HG03064 (cell line): ENCODE results near the gene RGPD3.
"Not testable (repeated sequence)": the region's sequence is repeated elsewhere in the genome, so short reads cannot be mapped to it uniquely, and the experiment has no call there.

Experiments
- ATAC-seq: cut with Tn5 transposase; IDR thresholded peaks from one replicate; pipeline ENCODE4 v1.9.1; 2021; ENCODE audit warnings: low read depth; ENCODE audit not compliant: unreplicated experiment

Gene RGPD3

DNA sequence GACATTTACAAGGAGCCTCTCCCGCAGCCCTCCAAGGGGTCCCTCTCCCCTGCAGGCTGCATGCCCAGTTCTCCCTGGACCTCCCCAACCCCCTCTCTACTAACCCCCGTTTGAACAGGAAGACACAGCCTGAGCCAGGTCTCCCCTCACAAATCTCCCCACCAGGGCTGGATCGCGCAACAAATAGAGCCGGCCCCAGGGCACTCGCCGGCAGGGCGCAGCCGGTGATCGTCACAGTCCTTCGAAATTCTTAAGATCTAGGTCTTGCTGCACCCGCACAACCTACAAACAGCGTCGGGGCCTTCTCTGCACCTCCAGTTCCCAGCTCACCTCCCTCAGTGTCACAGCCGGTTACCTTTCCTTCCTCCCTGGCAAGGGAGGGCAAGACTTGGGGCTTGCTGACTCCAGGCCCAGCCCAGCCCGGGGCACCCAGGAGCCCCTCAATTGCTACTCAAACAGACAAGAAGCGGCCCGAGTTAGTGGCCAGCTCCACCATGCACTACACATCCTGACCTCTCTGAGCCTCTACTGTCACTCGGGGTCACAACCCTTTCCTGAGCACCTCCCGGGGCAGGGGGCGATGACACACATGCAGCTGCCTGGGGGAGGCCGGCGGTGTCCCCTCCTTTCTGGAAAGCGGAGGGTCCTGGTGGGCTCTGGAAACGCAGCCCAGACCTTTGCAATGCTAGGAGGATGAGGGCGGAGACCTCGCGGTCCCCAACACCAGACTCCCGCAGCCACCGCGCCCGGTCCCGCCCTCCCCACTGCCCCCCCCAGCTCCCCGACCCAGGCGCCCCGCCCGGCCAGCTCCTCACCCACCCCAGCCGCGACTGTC, 18.6 kb upstream of the RGPD3 start, which contains the start of gene CD8B2:
Gene CD8B2, plus strand, starts transcription at position 814 of the 835 bp plus-strand sequence. CDS start 63 bp downstream, outside the sequence.
- ATAC-seq: not testable (repeated sequence)

DNA sequence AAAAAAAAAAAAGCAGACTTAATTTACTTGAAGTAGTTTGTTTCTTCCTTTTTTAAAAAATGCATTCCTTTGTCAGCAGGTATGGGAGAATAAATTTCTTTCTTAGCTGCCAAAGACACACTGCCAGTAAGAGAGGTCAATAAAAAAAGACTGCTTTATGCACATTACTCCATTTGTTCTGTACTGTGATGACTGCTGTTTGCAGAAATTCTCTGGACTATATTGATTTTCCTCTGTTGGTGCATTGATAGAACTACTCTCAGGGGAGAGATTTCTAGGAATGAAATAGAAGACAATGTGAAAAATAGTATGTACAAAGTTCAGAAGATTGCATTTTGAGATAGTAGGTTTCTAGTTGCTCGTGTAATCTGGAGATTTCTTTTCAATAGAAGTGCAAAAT, 11.3 kb upstream of the RGPD3 start:
- not testable (repeated sequence) for ATAC-seq

DNA sequence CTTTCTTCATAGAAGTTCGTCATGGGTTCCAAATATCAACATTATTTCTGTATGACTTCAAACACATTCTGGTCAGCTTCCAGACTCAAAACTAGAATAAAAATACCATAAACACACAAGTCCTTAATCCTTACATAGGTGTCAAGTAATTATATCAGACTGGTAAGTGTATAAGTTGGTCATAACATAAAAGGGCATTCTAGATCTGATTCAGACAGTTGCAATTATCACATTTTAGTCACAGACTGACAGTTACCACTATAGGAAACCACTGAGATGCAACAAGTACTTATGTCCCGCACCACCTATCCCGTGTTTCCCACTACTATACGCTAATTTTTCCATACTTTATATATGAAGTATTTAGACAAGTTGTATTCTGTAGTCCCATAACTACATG, 9.4 kb upstream of the RGPD3 start:
- ATAC-seq: not testable (repeated sequence)

DNA sequence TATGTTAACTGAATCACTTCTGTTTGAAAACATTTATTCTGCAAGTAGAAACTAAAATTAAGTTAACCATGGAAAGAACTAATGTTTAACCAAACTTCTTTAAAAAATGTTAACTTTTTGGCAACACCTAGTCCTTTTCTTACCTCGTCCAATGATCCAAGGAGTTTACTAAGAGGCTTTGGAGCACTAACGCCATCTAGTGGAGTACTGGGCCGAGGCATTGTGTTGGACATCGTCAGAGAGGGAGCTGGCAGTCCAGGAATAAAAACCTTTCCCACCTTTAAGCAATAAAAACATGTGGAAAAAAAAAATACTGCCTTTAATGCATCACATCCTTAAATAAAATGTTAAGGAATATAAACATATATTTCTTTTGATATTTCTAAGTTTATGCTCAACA, 2.4 kb upstream of the RGPD3 start:
- ATAC-seq: not testable (repeated sequence)

DNA sequence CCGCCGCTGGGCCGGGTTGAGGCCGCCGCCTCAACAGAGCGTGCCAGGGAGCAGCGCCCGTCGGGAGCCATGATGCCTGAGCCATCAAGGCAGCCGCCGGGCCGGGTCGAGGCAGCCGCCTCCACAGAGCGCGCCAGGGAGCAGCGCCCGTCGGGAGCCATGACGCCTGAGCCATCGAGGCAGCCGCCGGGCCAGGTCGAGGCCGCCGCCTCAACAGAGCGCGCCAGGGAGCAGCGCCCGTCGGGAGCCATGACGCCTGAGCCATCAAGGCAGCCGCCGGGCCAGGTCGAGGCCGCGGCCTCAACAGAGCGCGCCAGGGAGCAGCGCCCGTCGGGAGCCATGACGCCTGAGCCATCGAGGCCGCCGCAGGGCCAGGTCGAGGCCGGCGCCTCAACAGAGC, 697 bp downstream of the RGPD3 start:
- ATAC-seq: not testable (repeated sequence)

DNA sequence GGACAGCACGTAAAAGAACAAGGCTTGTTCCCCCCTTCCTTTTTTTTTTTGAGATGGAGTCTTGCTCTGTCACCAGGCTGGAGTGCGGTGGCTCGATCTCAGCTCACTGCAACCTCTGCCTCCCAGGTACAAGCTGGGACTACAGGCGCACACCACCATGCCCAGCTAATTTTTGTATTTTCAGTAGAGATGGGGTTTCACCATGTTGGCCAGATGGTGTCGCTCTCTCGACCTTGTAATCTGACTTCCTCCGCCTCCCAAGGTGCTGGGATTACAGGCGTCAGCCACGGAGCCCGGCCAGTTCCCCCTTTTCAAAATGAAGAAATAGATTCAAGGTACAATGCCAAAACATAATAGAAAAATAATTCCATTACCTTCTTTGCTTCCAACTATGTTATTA, 6.3 kb downstream of the RGPD3 start:
- not testable (repeated sequence) for ATAC-seq

DNA sequence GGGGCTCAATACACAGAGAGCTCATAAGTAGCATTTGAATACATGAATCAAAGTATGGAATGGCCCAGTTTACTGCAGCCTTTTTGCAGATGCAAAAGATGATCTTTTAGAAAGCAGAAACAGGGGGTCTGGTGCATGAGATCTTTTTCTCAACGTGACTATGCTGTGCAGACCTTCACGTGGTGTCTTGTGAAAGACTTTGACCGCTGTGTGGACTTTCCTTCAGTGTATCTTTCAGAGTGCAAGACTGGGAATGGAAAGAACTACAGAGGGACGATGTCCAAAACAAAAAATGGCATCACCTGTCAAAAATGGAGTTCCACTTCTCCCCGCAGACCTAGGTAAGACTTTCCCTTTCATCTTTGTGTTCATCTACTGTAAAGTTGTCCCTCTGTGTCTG, 77.5 kb downstream of the RGPD3 start:
- ATAC-seq: not testable (repeated sequence)

DNA sequence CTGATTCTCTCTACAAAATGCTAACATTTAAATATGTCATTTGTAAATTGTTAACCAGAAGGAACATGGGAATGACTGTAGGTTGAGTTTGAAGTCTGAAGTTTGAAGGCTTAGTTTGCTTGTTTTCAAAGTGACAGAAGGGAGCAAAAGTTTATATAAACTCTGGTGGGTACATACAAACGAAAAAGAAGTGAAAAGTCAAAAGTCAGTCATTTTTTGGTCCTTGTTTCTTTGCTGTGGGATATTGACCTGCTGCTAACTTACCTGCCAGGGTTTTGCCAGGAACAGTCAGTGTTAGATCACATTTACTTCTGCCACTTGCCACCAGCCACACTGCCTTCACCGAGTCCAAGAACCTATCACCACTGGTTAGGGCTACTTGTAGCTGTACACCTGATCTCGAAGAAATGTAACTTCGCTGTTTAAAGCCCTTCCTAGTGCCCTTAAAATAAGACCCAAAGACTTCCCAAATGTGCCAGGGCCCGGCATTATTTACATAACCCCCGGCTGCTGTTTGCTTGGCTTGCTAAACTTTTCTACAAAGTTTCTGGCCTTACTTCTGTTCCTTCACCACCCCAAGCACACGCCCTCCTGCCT, 79.3 kb downstream of the RGPD3 start:
- not testable (repeated sequence) for ATAC-seq

DNA sequence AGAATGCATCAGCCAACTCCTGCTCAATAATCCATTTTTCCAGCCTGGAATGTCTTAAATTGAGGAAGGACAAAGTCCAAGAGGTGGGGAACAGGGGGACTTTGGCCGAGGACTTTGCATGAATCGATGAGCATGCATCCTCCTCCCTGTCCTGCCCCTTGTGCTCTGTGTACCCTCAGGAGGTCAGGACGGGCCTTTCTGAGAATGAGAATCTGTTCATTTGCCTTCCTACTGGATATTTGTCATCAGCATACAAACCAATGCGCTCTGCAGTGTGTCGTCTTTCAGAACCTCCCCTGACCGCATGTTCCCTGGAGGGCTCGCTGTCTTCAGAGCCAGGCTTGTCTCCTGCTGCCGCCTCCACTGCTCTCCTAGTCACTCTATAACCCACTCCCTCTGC, 83.7 kb downstream of the RGPD3 start:
- not testable (repeated sequence) for ATAC-seq

DNA sequence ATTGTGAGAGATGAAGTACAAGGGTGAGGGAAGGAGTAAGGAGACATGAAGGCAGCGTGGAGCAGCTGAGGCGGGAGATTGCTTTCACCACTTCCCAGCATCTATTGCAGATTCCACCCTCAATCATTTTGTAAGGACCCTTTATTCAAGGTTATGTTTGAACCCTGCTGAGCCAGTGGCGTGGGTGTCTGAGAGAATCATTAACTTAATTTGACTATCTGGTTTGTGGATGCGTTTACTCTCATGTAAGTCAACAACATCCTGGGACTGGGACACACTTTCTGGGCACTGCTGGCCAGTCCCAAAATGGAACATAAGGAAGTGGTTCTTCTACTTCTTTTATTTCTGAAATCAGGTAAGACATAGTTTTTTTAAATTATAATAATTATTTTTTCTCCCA, 86.3 kb downstream of the RGPD3 start:
- ATAC-seq: not testable (repeated sequence)

DNA sequence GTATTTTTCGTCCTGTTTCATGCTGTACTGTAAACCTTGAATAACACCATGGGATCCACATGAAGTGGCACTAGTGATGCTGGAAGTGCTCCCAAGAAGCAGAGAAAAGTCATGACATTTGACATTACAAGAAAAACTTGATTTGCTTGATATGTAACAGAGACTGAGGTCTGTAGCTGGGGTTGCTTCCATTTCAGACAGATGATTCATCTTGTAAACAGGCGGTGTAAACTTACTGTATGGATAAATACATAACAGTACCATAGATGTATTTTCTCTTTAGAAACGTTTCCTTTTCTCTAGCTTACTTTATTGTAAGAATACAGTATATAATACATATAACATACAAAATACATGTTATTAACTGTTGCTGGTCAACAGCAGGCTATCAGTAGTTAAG, 88.6 kb downstream of the RGPD3 start:
- not testable (repeated sequence) for ATAC-seq

DNA sequence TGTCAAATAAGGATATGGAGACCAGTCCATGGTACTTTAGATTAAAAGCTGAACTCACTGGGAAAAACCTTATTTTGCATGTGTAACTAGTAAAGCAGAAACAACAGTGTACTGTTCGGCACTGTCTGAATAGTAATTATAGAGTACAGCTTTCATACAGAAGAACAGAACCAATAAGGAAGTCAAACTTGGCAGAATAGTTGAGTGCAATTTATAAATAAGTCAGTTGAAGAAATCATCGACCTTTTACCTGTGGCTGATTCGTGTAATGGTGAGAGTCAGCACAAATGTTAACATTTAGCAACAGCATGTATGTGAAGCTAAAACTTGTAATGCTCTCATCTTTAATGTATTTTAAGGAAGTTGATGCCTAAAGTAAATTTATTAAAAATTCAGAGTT, 99.0 kb downstream of the RGPD3 start:
- ATAC-seq: not testable (repeated sequence)

DNA sequence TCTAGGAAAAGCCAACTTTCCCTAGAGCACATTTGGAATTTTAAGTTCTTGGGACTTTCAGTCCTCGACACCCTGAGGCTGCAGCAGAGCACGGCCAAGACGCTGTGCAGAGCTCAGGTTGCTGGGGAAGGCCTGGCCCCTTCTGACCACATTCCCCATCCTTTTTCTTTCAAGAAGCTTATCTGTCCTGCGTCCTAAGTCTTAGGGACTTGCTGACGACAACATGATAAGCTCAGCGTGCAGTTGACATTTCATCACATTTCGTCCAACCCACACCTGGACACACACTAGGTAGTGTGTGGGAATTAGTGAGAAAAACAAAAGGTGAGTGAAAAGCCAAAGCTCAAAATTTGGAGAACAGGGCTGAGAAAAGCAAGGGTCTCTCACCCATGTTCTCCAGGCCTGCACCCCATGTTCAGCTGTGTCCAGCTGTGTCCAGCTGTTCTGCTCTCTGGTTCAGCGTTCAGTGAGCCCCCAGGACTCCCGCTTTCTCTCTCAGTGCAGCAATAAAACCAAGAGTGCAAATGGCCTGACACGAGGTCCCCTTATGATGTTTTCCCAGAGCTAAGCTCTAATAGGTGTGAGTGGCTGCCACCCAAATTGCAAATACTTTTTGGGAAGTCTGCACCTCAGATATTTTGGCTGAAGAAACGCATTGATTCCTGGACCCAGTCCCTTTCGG, 101.9 kb downstream of the RGPD3 start:
- no peak for ATAC-seq

DNA sequence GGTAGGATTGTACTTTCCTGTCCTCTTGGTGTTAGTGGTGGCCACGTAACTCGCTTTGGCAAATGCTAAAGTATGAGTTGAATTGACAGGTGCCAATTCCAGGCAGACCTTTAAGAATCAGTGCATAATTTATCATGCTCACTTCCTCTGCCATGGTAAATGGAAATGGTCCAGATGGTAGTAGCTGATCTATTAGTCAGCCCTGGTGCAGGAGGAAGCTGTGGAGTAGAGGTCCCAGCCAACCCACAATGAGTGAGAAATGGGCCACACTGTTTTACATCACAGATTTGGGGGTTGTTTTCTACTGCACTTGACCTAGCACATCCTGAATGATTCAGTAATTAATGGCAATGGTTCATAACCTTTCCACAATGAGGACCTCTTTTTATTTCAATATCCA, 104.4 kb downstream of the RGPD3 start:
- no peak for ATAC-seq

DNA sequence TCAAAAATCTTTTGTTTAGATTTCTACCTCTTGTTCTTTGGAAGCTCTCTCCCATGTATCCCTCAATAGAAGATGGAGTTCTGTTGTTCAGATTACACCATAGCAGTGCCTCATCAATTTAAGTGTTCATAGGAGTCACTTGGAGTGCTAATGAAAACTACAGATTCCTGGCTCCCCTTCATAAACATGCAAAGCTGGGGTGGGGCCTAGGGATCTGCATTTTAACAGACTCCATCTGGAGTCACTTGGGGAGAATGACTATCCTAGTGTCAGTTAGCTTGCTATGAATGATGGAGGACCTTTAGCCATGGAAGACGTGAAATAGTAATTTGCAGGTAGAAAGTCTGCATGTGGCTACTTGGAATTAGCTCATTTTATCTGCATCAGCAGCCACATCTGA, 105.4 kb downstream of the RGPD3 start:
- no peak for ATAC-seq

DNA sequence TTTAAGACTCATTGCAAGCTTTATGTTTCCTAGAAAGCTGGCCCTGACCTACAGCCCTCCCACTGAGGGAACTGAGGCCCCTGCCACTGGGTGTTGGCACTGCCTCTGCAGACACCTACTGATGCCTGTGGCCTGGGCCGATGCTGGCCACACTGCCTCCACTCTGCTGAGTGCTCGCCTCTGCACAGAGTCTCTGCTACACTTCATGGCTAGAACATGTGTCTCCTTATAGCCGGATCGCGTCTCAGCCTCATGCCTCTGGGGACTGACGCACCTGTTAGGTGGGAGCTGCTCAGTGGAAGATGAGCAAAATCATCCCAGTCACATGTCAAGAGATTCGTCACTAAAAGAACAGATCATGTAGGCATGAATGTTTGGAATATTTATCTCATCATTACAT, 108.7 kb downstream of the RGPD3 start:
- ATAC-seq: no peak

DNA sequence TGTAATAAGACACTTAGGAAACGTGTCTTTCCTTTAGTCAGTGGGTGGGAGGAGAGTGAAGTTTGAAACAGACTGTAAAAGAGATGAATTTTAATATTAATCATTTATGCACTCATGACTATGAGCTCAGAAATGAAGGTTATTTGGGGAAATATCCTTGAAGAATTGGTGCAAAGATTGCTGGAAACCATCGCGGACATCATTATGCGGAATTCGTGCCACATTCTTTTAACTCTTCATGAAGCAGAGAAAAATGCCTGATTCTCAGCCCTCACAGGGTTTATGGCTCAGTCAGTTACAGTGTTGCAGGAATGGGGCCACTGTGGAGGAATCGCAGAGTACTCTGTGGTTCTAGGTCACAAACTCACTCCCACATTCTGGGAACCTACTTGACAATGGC, 109.7 kb downstream of the RGPD3 start:
- no peak for ATAC-seq

DNA sequence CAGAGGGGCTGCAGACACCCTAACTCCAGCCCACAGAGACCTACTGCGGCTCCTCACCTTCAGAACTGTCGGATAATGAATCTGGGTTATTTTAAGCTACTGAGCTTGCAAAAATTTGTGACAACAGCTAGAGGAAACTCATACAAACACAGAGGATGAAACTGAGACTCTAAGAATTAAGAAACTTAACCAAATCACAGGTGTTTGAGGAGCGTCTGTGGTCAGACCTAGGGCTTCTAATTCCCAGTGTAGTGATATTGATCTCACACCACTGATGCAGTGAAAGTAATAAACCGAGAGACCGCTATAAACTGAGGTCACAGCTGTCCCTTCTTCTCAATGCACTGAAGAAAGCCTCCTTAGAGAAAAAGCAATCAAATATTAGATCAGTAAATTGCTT, 110.1 kb downstream of the RGPD3 start:
- ATAC-seq: peak; percentile 91

DNA sequence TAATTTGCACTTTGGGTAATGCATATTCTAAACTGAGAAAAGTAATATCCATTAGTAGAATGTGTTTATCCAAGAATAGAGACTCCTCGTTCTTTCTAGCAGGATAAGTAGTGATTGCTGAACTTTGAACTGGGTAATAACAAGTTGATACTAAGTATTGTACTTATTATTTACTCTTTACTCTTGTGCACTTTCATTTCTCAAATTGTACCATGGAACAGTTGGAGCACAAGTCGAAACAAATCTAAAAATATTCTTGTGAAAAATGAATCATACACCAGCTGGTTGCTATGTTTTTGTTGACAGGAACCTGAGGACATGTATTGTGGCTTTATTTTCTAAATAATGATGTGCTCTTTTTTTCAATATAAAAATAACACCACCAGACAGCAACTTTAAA, 111.9 kb downstream of the RGPD3 start:
- no peak for ATAC-seq

DNA sequence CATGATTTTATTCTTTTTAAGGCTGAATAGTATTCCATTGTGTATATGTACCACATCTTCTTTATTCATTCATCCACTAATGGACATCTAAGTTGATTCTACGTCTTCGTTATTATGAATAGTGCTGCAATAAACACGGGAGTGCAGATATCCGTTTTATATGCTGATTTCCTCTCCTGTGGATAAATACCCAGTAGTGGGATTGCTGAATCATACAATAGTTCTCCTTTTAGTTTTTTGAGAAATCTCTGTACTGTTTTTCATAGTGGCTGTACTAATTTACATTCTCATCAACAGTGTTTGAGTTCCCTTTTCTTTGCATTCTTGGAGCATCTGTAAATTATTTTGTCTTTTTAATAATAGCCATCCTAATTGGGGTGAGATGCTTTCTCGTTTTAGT, 114.5 kb downstream of the RGPD3 start:
- ATAC-seq: no peak

DNA sequence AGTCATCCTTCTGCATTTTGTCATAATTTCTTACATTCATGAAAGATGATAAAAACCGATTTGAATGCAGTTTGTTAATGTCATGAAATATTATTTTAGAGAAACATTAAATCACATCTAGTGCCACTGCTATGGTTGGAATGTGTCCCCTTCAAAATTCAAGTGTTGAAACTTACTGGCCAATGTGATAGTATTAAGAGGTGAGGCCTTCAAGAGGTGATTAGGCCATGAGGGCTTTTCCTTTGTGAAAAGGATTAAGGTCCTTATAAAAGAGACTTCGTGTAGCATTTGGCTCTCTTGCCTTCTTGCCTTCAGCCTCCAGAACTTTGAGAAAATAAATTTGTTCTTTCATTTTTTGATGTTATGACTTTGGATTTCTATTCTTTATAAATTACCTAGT, 117.2 kb downstream of the RGPD3 start:
- ATAC-seq: no peak
